HL-60 (cell line): ENCODE results near the gene OSMR.

Experiments
- DNase-seq, 2 experiments: peaks; one replicate each; pipeline ENCODE4 v3.0.0-alpha.2; 2010 to 2020; ENCODE audit warnings: low read depth in 1 of 2, low spot score in 1 of 2
- H3K27ac ChIP-seq: fragments of 250-450 bp; sonication (Bioruptor Pico); replicated peaks from 2 replicates; pipeline ENCODE4 v1.5.1; 2020; ENCODE audit warnings: mild to moderate bottlenecking, moderate library complexity
- H3K27me3 ChIP-seq: fragments of 250-450 bp; sonication (Bioruptor Pico); 2 replicates; pipeline ENCODE4 v1.5.1; 2021; ENCODE audit warnings: mild to moderate bottlenecking, moderate library complexity; ENCODE audit not compliant: insufficient read depth, poor library complexity, severe bottlenecking
- H3K4me3 ChIP-seq: replicated peaks from 2 replicates; pipeline ENCODE4 v1.5.1; 2011; ENCODE audit warnings: mild to moderate bottlenecking, control low read depth, low read length; ENCODE audit not compliant: insufficient read depth
- GABPA ChIP-seq: IDR thresholded peaks from 2 replicates; pipeline ENCODE4 v1.6.1; 2012; ENCODE audit warnings: low read depth
- POLR2AphosphoS5 ChIP-seq: IDR thresholded peaks from 2 replicates; pipeline ENCODE4 v1.6.1; 2012; ENCODE audit warnings: low read depth
- SPI1 ChIP-seq: IDR thresholded peaks from 2 replicates; pipeline ENCODE4 v1.6.1; 2012; ENCODE audit warnings: low read depth, mild to moderate bottlenecking, borderline replicate concordance
- TF ChIP-seq, protein P1 (sequence below): IDR thresholded peaks from one replicate; pipeline ENCODE4 v1.5.1; 2011; ENCODE audit warnings: low read length, control low read depth, inconsistent platforms; ENCODE audit not compliant: insufficient read depth
- TF ChIP-seq, protein P2 (sequence below): IDR thresholded peaks from 2 replicates; pipeline ENCODE4 v1.6.1; 2012; ENCODE audit warnings: low read depth; ENCODE audit not compliant: insufficient replicate concordance

The OSMR gene

DNA sequence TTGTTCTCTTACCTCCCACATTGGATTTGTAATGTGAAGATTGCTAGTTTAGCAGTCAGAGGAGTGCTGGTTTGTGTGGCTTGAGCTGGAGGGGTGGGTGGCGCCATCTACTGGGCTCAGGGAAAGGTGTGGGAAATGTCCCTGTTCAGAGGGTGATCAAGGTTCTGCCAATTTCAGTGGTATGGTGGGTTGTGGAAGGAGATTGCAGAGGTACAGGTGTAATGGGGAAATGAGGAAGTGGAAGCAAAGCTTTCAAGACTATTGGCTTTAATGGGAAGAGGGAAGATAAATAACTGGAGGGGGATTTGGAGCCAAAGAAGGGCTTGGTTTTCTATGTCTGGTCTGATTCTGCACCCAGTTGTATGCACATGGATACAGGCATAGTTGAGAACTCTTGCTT, 76.4 kb downstream of the OSMR start:
- Histone ChIP-seq H3K4me3 (no peak overlapping the region), H3K27me3 (no peaks in the 10 kb centered on the region), H3K27ac (no peak overlapping the region)
- DNase-seq = peak; percentile 4 to 47
- TF ChIP-seq, protein P1, sequence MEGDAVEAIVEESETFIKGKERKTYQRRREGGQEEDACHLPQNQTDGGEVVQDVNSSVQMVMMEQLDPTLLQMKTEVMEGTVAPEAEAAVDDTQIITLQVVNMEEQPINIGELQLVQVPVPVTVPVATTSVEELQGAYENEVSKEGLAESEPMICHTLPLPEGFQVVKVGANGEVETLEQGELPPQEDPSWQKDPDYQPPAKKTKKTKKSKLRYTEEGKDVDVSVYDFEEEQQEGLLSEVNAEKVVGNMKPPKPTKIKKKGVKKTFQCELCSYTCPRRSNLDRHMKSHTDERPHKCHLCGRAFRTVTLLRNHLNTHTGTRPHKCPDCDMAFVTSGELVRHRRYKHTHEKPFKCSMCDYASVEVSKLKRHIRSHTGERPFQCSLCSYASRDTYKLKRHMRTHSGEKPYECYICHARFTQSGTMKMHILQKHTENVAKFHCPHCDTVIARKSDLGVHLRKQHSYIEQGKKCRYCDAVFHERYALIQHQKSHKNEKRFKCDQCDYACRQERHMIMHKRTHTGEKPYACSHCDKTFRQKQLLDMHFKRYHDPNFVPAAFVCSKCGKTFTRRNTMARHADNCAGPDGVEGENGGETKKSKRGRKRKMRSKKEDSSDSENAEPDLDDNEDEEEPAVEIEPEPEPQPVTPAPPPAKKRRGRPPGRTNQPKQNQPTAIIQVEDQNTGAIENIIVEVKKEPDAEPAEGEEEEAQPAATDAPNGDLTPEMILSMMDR = peak; percentile 66
- no peak for TF ChIP-seq GABPA
- TF ChIP-seq, protein P2, sequence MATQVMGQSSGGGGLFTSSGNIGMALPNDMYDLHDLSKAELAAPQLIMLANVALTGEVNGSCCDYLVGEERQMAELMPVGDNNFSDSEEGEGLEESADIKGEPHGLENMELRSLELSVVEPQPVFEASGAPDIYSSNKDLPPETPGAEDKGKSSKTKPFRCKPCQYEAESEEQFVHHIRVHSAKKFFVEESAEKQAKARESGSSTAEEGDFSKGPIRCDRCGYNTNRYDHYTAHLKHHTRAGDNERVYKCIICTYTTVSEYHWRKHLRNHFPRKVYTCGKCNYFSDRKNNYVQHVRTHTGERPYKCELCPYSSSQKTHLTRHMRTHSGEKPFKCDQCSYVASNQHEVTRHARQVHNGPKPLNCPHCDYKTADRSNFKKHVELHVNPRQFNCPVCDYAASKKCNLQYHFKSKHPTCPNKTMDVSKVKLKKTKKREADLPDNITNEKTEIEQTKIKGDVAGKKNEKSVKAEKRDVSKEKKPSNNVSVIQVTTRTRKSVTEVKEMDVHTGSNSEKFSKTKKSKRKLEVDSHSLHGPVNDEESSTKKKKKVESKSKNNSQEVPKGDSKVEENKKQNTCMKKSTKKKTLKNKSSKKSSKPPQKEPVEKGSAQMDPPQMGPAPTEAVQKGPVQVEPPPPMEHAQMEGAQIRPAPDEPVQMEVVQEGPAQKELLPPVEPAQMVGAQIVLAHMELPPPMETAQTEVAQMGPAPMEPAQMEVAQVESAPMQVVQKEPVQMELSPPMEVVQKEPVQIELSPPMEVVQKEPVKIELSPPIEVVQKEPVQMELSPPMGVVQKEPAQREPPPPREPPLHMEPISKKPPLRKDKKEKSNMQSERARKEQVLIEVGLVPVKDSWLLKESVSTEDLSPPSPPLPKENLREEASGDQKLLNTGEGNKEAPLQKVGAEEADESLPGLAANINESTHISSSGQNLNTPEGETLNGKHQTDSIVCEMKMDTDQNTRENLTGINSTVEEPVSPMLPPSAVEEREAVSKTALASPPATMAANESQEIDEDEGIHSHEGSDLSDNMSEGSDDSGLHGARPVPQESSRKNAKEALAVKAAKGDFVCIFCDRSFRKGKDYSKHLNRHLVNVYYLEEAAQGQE = peak; percentile 49

DNA sequence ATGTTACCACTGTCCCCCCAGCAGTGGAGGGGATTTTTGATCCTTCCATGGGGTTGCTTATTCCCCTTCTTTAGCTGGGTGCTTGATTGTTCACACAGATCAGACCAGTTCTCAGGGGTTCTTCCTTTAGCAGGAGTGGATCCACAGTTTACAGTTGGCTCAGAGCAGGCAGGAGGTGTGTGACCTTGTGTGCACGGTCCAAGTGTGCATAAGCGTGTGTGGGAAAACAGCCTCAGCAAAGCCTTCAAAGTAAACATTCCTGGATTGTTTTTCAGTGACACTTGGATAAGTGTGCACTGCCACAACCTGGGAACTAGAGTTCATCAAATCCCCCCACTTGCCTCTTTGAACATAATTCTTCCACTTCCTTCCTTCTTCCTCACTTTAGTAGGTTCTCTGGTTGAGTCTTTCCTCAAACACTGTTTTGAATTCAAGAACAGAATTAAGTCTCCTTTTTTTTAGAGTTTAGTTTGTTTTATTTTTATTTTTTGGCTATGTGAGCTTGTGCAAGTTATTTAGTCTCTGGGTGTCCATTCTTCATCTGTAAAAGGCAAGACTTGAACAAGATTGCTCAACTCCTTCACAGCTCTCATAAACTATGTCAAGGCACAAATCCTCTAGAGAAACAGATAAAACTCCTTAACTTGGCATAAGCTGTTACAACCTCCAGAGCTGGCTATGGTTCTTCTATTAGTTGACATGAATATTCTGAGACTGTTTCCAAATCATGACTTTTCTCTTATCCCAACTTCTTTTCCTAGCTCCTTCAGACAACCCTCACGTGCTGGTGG, 78.0 kb downstream of the OSMR start:
- no peaks in the 10 kb centered on the region for H3K27me3 ChIP-seq
- no peak overlapping the region for H3K27ac ChIP-seq
- TF ChIP-seq POLR2AphosphoS5 = no peak
- TF ChIP-seq, protein P2 = no peak
- no peak overlapping the region for H3K4me3 ChIP-seq
- DNase-seq = no peak

DNA sequence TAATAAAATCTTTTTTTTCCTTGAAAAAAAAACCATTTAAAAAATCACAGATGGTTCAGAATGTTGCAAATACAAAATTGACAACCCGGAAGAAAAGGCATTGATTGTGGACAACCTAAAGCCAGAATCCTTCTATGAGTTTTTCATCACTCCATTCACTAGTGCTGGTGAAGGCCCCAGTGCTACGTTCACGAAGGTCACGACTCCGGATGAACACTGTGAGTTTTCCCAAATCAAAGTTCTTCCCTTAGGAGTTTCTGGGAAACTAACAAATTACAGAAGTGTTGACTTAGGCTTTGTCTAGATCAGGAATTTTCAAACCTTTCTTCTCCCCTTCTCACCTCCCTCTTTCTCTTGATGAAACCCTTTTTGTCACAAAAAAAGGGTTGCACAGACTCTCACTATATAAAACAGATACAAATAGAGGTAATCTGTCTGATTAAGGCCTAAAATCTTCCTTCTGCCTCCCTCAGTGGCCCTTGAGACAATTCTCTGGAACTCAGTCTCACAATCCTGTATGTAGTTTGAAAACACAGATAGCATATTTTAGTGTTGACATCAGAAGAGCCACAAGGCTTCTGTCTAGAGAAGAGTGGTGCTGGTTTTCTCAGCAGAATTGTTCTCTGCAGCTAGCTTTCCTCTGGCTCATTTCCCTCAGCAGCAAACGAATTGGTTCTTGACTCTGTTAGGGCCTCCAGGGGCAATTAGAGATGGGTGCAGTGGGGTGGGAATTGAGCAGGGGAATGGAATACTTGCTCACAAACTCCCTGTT, 79.5 kb downstream of the OSMR start:
- TF ChIP-seq, protein P2 = no peak
- TF ChIP-seq, protein P1 = no peak
- TF ChIP-seq POLR2AphosphoS5 (no peak), SPI1 (no peak), GABPA (no peak)
- Histone ChIP-seq H3K27ac (no peak overlapping the region), H3K4me3 (no peak overlapping the region), H3K27me3 (no peaks in the 10 kb centered on the region)
- no peak for DNase-seq
